WERI-Rb-1 (cell line): Measurements from ENCODE around the gene KCNIP3.

Experiments used
- DNase-seq: peaks from one replicate; pipeline ENCODE4 v3.0.0-alpha.2; 2020
- H3K27ac ChIP-seq: fragments of 250-450 bp; sonication (Bioruptor Pico); 2 replicates; pipeline ENCODE4 v1.5.1; 2020; ENCODE audit warnings: mild to moderate bottlenecking, moderate library complexity
- H3K27me3 ChIP-seq: fragments of 250-450 bp; sonication (Bioruptor Pico); 2 replicates; pipeline ENCODE4 v1.5.1; 2021; ENCODE audit warnings: mild to moderate bottlenecking, low read depth, moderate library complexity; ENCODE audit not compliant: insufficient read depth, severe bottlenecking
- H3K36me3 ChIP-seq: fragments of 250-450 bp; sonication (Bioruptor Pico); 2 replicates; pipeline ENCODE4 v1.5.1; 2020; ENCODE audit warnings: mild to moderate bottlenecking, moderate library complexity
- H3K4me3 ChIP-seq: 2 replicates; pipeline ENCODE4 v1.5.1; 2011; ENCODE audit warnings: low read depth, mild to moderate bottlenecking, control low read depth, low read length
- H3K9me3 ChIP-seq: fragments of 250-450 bp; sonication (Bioruptor Pico); 2 replicates; pipeline ENCODE4 v1.5.1; 2021; ENCODE audit warnings: mild to moderate bottlenecking, moderate library complexity; ENCODE audit not compliant: severe bottlenecking
- TF ChIP-seq, protein P1 (sequence below): IDR thresholded peaks from 2 replicates; pipeline ENCODE4 v1.5.1; 2011; ENCODE audit warnings: low read depth, mild to moderate bottlenecking, control low read depth, inconsistent platforms, low read length

Gene KCNIP3

DNA sequence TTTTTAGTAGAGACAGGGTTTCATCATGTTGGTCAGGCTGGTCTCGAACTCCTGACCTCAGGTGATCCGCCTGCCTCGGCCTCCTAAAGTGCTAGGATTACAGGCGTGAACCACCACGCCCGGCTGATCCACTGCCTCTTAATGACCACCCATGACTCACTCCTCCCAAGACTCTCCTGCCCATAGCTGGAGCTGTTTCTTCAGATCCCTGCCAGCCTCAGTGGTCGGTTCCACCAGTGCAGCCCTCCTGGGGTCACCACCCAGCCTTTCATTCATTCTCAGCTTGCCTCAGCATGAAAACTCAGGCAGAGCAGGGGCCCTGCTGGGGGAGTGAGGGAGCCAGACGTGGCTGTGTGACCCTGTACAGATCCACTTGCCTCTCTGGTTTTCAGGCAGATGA, 12.5 kb downstream of the KCNIP3 start:
- H3K36me3 ChIP-seq = no peaks in the 10 kb centered on the region
- no peaks in the 10 kb centered on the region for H3K27me3 ChIP-seq
- DNase-seq = no peak
- no peak overlapping the region for H3K4me3 ChIP-seq
- H3K27ac ChIP-seq = no peak overlapping the region
- H3K9me3 ChIP-seq = no peaks in the 10 kb centered on the region
- TF ChIP-seq, protein P1, sequence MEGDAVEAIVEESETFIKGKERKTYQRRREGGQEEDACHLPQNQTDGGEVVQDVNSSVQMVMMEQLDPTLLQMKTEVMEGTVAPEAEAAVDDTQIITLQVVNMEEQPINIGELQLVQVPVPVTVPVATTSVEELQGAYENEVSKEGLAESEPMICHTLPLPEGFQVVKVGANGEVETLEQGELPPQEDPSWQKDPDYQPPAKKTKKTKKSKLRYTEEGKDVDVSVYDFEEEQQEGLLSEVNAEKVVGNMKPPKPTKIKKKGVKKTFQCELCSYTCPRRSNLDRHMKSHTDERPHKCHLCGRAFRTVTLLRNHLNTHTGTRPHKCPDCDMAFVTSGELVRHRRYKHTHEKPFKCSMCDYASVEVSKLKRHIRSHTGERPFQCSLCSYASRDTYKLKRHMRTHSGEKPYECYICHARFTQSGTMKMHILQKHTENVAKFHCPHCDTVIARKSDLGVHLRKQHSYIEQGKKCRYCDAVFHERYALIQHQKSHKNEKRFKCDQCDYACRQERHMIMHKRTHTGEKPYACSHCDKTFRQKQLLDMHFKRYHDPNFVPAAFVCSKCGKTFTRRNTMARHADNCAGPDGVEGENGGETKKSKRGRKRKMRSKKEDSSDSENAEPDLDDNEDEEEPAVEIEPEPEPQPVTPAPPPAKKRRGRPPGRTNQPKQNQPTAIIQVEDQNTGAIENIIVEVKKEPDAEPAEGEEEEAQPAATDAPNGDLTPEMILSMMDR = no peak

DNA sequence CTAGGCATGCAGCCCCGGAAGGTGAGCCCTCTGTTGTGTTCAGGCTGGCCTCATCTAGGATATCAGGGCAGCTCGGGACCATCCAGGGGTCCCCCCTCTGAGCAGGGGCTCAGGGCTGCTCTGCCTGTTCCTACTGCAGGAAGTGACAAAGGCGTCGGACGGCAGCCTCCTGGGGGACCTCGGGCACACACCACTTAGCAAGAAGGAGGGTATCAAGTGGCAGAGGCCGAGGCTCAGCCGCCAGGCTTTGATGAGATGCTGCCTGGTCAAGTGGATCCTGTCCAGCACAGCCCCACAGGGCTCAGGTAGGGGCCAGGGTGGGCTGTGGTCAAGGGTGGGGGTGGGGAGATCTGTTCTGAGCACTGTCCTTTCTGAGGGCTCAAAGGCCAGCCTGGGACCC, 13.1 kb downstream of the KCNIP3 start:
- H3K36me3 ChIP-seq = no peaks in the 10 kb centered on the region
- no peak overlapping the region for H3K27ac ChIP-seq
- DNase-seq = no peak
- TF ChIP-seq, protein P1 = no peak
- no peaks in the 10 kb centered on the region for H3K9me3 ChIP-seq
- H3K4me3 ChIP-seq = no peak overlapping the region
- no peaks in the 10 kb centered on the region for H3K27me3 ChIP-seq

DNA sequence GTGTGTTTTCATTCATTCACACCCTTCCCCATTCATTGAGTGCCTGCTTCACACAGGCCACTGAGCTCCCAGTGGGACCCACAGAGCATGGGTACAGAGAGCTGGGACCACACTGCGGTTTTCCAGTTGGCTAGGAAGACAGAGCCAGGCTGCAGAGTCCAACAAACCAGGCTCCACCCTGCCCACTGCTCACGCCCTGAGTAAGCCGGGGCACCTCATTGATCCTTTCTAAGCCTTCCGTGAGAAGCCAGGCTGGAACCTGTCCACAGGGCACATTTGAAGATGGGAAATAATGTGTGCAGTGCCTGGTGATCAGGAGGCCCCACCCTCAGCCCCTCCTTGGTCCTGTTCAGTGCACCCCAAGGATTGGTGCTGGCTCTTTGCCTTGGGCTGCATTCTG, 13.5 kb downstream of the KCNIP3 start:
- Histone ChIP-seq H3K9me3 (no peaks in the 10 kb centered on the region), H3K4me3 (no peak overlapping the region), H3K36me3 (no peaks in the 10 kb centered on the region), H3K27me3 (no peaks in the 10 kb centered on the region), H3K27ac (no peak overlapping the region)
- TF ChIP-seq, protein P1 = no peak
- DNase-seq = peak; percentile 66

DNA sequence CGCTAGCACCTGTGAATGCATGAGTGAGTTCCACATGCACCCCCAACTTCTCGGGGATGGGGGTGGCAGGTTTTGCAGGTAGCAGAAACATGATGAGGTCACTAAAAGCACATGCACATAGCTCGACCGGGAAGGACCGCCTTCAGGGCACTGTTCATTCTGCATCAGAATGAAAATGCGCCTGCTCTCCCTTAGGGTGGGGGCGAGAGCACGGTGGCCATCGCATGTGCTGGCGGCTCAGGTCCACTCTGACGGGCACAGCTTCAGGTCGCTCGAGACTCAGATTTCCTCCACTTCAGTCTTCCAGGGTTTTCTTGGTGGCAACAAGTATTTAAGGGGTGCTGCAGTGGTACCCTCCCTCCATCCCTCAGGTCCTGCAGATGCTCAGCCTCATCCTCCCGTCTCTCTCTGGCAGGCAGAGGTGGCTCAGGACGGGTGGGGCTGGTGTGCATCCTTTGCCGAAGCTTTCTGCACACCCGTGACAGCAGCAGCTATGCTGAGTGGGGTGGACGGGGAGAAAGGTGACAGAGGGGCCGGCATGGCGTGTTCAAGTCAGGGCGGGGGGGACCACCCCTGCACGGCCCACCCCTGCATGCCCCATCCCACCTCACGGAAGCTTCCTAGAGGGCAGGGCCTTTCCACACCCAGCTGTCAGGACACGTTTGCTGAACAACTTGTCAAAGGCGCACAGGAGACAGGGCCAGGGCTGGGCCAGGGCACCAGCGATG, 14.8 kb downstream of the KCNIP3 start:
- Histone ChIP-seq H3K9me3 (no peaks in the 10 kb centered on the region), H3K36me3 (no peaks in the 10 kb centered on the region), H3K27ac (no peak overlapping the region), H3K27me3 (no peaks in the 10 kb centered on the region), H3K4me3 (no peak overlapping the region)
- DNase-seq = no peak
- TF ChIP-seq, protein P1 = no peak

DNA sequence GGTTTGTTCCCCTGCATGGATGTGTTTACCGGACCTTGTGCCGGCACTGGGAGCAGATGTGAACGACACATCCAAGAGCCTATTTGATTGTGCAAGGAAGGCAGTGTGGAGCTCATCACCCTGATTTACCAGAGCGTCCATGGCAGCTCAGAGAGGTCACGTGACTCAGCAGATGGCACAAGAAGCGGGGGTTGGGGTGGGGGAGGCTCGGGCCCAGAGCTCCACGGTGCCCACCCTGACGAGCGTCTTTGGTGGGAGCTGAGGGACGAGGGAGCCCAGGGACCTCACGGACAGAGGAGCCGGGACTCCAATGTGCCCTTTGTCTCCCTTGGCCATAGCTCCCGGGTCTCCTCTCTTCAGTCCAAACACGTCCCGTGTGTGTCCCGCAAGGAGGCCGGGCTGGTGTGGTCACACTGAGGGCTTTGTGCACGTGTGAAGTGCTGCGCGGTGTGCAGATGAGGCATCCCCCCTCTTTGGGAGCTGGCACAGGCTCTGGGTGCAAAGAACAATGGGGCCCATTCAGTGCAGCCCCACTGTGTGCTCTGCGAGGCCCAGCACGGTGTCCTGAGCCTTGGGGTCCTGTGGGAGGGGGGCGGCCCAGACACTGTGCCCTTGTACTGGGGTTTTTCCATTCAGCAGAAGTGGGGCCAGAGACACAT, 15.5 kb downstream of the KCNIP3 start:
- Histone ChIP-seq H3K4me3 (no peak overlapping the region), H3K27me3 (no peaks in the 10 kb centered on the region), H3K27ac (peak overlapping the region; percentile 21; the same call in 1 of the 2 replicates), H3K36me3 (no peaks in the 10 kb centered on the region), H3K9me3 (no peaks in the 10 kb centered on the region)
- DNase-seq = no peak
- TF ChIP-seq, protein P1 = no peak
